IMR-90 (cell line): ENCODE measurements around the gene CBX6. TPM values are rescaled to one million over a fixed set of nuclear protein-coding genes. Genes with fewer than 3 reads are reported as not detected.
A peak's percentile ranks its signal among the peaks of the same experiment; 100 is the strongest.

ENCODE experiments used
- ATAC-seq: fragments of 200-7000 bp; cut with Tn5 transposase; 2 replicates; pipeline ENCODE4 v1.9.1; 2020; ENCODE audit warnings: low read depth, mild to moderate bottlenecking, moderate library complexity
- BruUV-seq: library from RNA; stranded (reverse); fragments of 400-500 nt; replicated peaks from 2 replicates; lab custom pipeline; 2021; lab: Mats Ljungman, UMichigan
- CTCF ChIA-PET: fragments of 300-600 bp; formaldehyde crosslinking; extraction: SDS; loops from one replicate; lab custom pipeline; 2021; ENCODE audit warnings: antibody characterized with exemption; lab: Yijun Ruan, JAX
- POLR2A ChIA-PET: fragments of 300-600 bp; sonication (Branson Sonifier 250); formaldehyde crosslinking; loops from one replicate; lab custom pipeline; 2022; ENCODE audit warnings: antibody characterized with exemption; ENCODE audit not compliant: unreplicated experiment; lab: Charles Lee
- DNase-seq: peaks from one replicate; pipeline ENCODE4 v3.0.0; 2013
- H2AFZ ChIP-seq: replicated peaks from 2 replicates; pipeline ENCODE3; 2013; ENCODE audit warnings: low read length, mild to moderate bottlenecking; ENCODE audit not compliant: poor library complexity
- H2AK5ac ChIP-seq: 2 replicates; pipeline ENCODE4 v1.6.1; 2013; ENCODE audit warnings: low read depth, low read length, inconsistent platforms
- H2AK9ac ChIP-seq: replicated peaks from 2 replicates; pipeline ENCODE3; 2013; ENCODE audit warnings: mild to moderate bottlenecking, low read depth, low read length, moderate library complexity; ENCODE audit not compliant: poor library complexity
- H2BK120ac ChIP-seq: 2 replicates; pipeline ENCODE4 v1.6.1; 2013; ENCODE audit warnings: low read depth, low read length, inconsistent platforms
- H2BK15ac ChIP-seq: 3 replicates; pipeline ENCODE4 v1.6.1; 2013; ENCODE audit warnings: low read depth, low read length, inconsistent platforms
- H2BK20ac ChIP-seq: 2 replicates; pipeline ENCODE4 v1.6.1; 2013; ENCODE audit warnings: low read depth, mild to moderate bottlenecking, inconsistent platforms, low read length, moderate library complexity
- H2BK5ac ChIP-seq: 2 replicates; pipeline ENCODE4 v1.6.1; 2013; ENCODE audit warnings: mild to moderate bottlenecking, low read depth, low read length, inconsistent platforms; ENCODE audit not compliant: poor library complexity, severe bottlenecking
- H3K14ac ChIP-seq: replicated peaks from 2 replicates; pipeline ENCODE4 v1.6.1; 2013; ENCODE audit warnings: low read depth, low read length, inconsistent platforms
- H3K18ac ChIP-seq: 2 replicates; pipeline ENCODE4 v1.6.1; 2013; ENCODE audit warnings: low read depth, low read length, control low read depth
- H3K23ac ChIP-seq: 2 replicates; pipeline ENCODE4 v1.6.1; 2013; ENCODE audit warnings: low read depth, low read length, inconsistent platforms
- H3K27ac ChIP-seq: 2 replicates; pipeline ENCODE4 v1.5.1; 2013; ENCODE audit warnings: mild to moderate bottlenecking, control low read depth, low read length; ENCODE audit not compliant: insufficient read depth
- H3K27me3 ChIP-seq: 2 replicates; pipeline ENCODE4 v1.6.1; 2013; ENCODE audit warnings: low read length; ENCODE audit not compliant: control insufficient read depth, insufficient read depth
- H3K36me3 ChIP-seq: 2 replicates; pipeline ENCODE4 v1.6.1; 2013; ENCODE audit warnings: low read length, mixed read lengths; ENCODE audit not compliant: control insufficient read depth, insufficient read depth
- H3K4ac ChIP-seq: 2 replicates; pipeline ENCODE4 v1.6.1; 2013; ENCODE audit warnings: low read depth, low read length, inconsistent platforms
- H3K4me1 ChIP-seq: 2 replicates; pipeline ENCODE4 v1.6.1; 2013; ENCODE audit warnings: low read length, mixed read lengths; ENCODE audit not compliant: control insufficient read depth, insufficient read depth
- H3K4me2 ChIP-seq: 2 replicates; pipeline ENCODE4 v1.6.1; 2013; ENCODE audit warnings: low read depth, mild to moderate bottlenecking, control low read depth, low read length, moderate library complexity
- H3K4me3 ChIP-seq: 2 replicates; pipeline ENCODE4 v1.5.1; 2013; ENCODE audit warnings: low read depth, mild to moderate bottlenecking, control low read depth, low read length, moderate library complexity; ENCODE audit not compliant: insufficient read depth
- H3K56ac ChIP-seq: 2 replicates; pipeline ENCODE4 v1.6.1; 2013; ENCODE audit warnings: low read length, inconsistent platforms; ENCODE audit not compliant: insufficient read depth; ENCODE audit errors: extremely low read depth
- H3K79me1 ChIP-seq, 2 experiments: 2 replicates each; pipeline ENCODE4 v1.6.1; 2013; ENCODE audit warnings: low read length in 2 of 2, inconsistent platforms in 1 of 2, low read depth in 1 of 2
- H3K9ac ChIP-seq: 2 replicates; pipeline ENCODE4 v1.6.1; 2013; ENCODE audit warnings: low read depth, low read length, control low read depth
- H3K9me1 ChIP-seq: 2 replicates; pipeline ENCODE4 v1.6.1; 2013; ENCODE audit warnings: low read length, inconsistent platforms; ENCODE audit not compliant: insufficient read depth
- H3K9me3 ChIP-seq: 2 replicates; pipeline ENCODE4 v1.6.1; 2013; ENCODE audit warnings: low read length; ENCODE audit not compliant: control insufficient read depth, insufficient read depth
- H4K20me1 ChIP-seq: 2 replicates; pipeline ENCODE4 v1.6.1; 2013; ENCODE audit warnings: low read length, inconsistent platforms; ENCODE audit not compliant: insufficient read depth
- H4K5ac ChIP-seq: 2 replicates; pipeline ENCODE4 v1.6.1; 2013; ENCODE audit warnings: mild to moderate bottlenecking, low read depth, low read length, control low read depth
- H4K8ac ChIP-seq, 2 experiments: 2 replicates each; pipeline ENCODE4 v1.6.1; 2013; ENCODE audit warnings: low read depth in 2 of 2, low read length in 2 of 2, control low read depth in 1 of 2, inconsistent platforms in 1 of 2
- H4K91ac ChIP-seq: 2 replicates; pipeline ENCODE4 v1.6.1; 2013; ENCODE audit warnings: low read depth, low read length, inconsistent platforms; ENCODE audit not compliant: insufficient read depth
- BHLHE40 ChIP-seq: fragments of 150-350 bp; IDR thresholded peaks from 2 replicates; pipeline ENCODE4 v1.6.1; 2016; ENCODE audit warnings: mild to moderate bottlenecking, low read depth, low read length
- CEBPB ChIP-seq: IDR thresholded peaks from 2 replicates; pipeline ENCODE4 v1.6.1; 2012; ENCODE audit warnings: low read depth, low read length, improper control_type of control experiment
- CHD1 ChIP-seq: IDR thresholded peaks from 2 replicates; pipeline ENCODE4 v1.6.1; 2012; ENCODE audit warnings: low read depth, low read length, improper control_type of control experiment
- CTCF ChIP-seq: conservative IDR thresholded peaks from 2 replicates; pipeline ENCODE4 v1.5.1; 2012; ENCODE audit warnings: mild to moderate bottlenecking, low read depth, low read length, improper control_type of control experiment
- FOS ChIP-seq: fragments of 150-350 bp; IDR thresholded peaks from 2 replicates; pipeline ENCODE4 v1.6.1; 2016; ENCODE audit warnings: low read depth, low read length
- MAFK ChIP-seq: IDR thresholded peaks from 2 replicates; pipeline ENCODE4 v1.6.1; 2012; ENCODE audit warnings: low read depth, low read length, improper control_type of control experiment
- MAZ ChIP-seq: IDR thresholded peaks from 2 replicates; pipeline ENCODE4 v1.6.1; 2012; ENCODE audit warnings: low read depth, mild to moderate bottlenecking, low read length, improper control_type of control experiment, moderate library complexity, borderline replicate concordance
- MXI1 ChIP-seq: IDR thresholded peaks from 2 replicates; pipeline ENCODE4 v1.6.1; 2012; ENCODE audit warnings: low read depth, mild to moderate bottlenecking, low read length, moderate library complexity, borderline replicate concordance
- NFE2L2 ChIP-seq: fragments of 150-350 bp; IDR thresholded peaks from 2 replicates; pipeline ENCODE4 v1.6.1; 2016; ENCODE audit warnings: low read depth, mild to moderate bottlenecking, low read length
- POLR2A ChIP-seq: IDR thresholded peaks from 2 replicates; pipeline ENCODE4 v1.6.1; 2012; ENCODE audit warnings: mild to moderate bottlenecking, low read depth, low read length
- RAD21 ChIP-seq: IDR thresholded peaks from 2 replicates; pipeline ENCODE4 v1.6.1; 2012; ENCODE audit warnings: low read length, improper control_type of control experiment
- RCOR1 ChIP-seq: IDR thresholded peaks from 2 replicates; pipeline ENCODE4 v1.6.1; 2012; ENCODE audit warnings: mild to moderate bottlenecking, low read length, improper control_type of control experiment; ENCODE audit not compliant: insufficient replicate concordance
- RFX5 ChIP-seq: IDR thresholded peaks from 2 replicates; pipeline ENCODE4 v1.8.0; 2012; ENCODE audit warnings: low read depth, mild to moderate bottlenecking, low read length, moderate library complexity
- SMC3 ChIP-seq: fragments of 150-350 bp; IDR thresholded peaks from 2 replicates; pipeline ENCODE4 v1.6.1; 2016; ENCODE audit warnings: low read depth, mild to moderate bottlenecking, antibody characterized with exemption, low read length, moderate library complexity
- USF2 ChIP-seq: fragments of 150-350 bp; IDR thresholded peaks from 2 replicates; pipeline ENCODE4 v1.6.1; 2017; ENCODE audit warnings: mild to moderate bottlenecking, antibody characterized with exemption, low read length, low read depth
- WGBS, 2 experiments: methylation state at CpG; one replicate each; pipeline versions ENCODE4 v1.1.5 to v1.1.7; 2013; ENCODE audit warnings: missing lambda C conversion rate in 2 of 2; ENCODE audit not compliant: insufficient read length in 1 of 2; ENCODE audit errors: extremely low coverage in 2 of 2; 5-methylcytosine and 5-hydroxymethylcytosine counted together
- dilution Hi-C: fragments of 300-500 bp; cut with HindIII; formaldehyde crosslinking; loops from one replicate; pipeline ENCODE4 v1.14.3; 2018; ENCODE audit warnings: low sequenced_read_pairs; ENCODE audit not compliant: unreplicated experiment
- in situ Hi-C: fragments of 300-500 bp; cut with MboI; formaldehyde crosslinking; loops from 3 replicates; pipeline ENCODE4 v1.14.3; 2019; ENCODE audit warnings: low sequenced_read_pairs, inconsistent platforms, mixed read lengths
- intact Hi-C: fragments of 100-400 bp; cut with micrococcal nuclease; formaldehyde crosslinking; loops from 2 replicates; pipeline ENCODE4 v1.10.0; 2022
- polyA plus RNA-seq, 3 experiments: library from polyadenylated mRNA; depleted of rRNA; stranded (reverse); fragments of >200 nt; gene quantifications; 2 replicates each; pipeline ENCODE4 v1.2.3, GENCODE V29; 2012; ENCODE audit warnings: low replicate concordance in 1 of 3
- total RNA-seq: library from RNA; depleted of rRNA; stranded (reverse); fragments of >200 nt; gene quantifications from 2 replicates; pipeline ENCODE4 v1.2.3, GENCODE V29; 2012
- TF ChIP-seq, protein P1 (sequence below): fragments of 150-350 bp; IDR thresholded peaks from 2 replicates; pipeline ENCODE4 v1.6.1; 2016; ENCODE audit warnings: low read depth, mild to moderate bottlenecking, low read length, moderate library complexity, borderline replicate concordance

Gene CBX6
- total and polyA plus RNA-seq, 2 of the 4 experiments (the other 2 are of a cell fraction), result 15.2 to 19.0 TPM

GRCh38 chr22:38824585-38824984 lies 47.4 kb downstream of the CBX6 start:
- in situ Hi-C loops, result no loop called here
- Histone ChIP-seq H3K79me1 (no peaks in the 10 kb centered on the region), H2BK120ac (no peak overlapping the region), H2AFZ (no peak overlapping the region), H2BK5ac (no peak overlapping the region), H3K27ac (no peak overlapping the region), H3K9ac (no peak overlapping the region), H2AK5ac (no peak overlapping the region), H3K4ac (no peak overlapping the region), H3K36me3 (no peaks in the 10 kb centered on the region), H3K14ac (no peak overlapping the region), H3K9me1 (no peaks in the 10 kb centered on the region), H2BK20ac (no peak overlapping the region), H3K4me3 (no peak overlapping the region), H4K20me1 (no peaks in the 10 kb centered on the region; the same call in 1 of the 2 replicates), H3K56ac (no peak overlapping the region), H2AK9ac (peak overlapping the region; percentile 29), H3K18ac (no peak overlapping the region), H4K8ac (no peak overlapping the region), H3K9me3 (no peaks in the 10 kb centered on the region), H4K91ac (no peak overlapping the region), H4K5ac (no peak overlapping the region), H3K4me2 (no peak overlapping the region), H3K23ac (no peak overlapping the region), H3K27me3 (peaks cover 10% of the 10 kb centered on the region), H3K4me1 (no peaks in the 10 kb centered on the region), H2BK15ac (no peak overlapping the region)
- DNase-seq (peak; percentile 75), ATAC-seq (peak; percentile 100)
- WGBS, 2 experiments, result no CpG with 5 or more reads among the region's 4 CpGs
- POLR2A ChIA-PET, result no interaction called here
- dilution Hi-C loops, result no loop called here
- intact Hi-C loops, result no loop called here
- TF ChIP-seq CHD1 (no peak), BHLHE40 (no peak), RCOR1 (peak; percentile 29), SMC3 (peak; percentile 44; the same call in 1 of the 2 replicates), USF2 (no peak), NFE2L2 (no peak), MAFK (no peak), CEBPB (no peak), POLR2A (no peak), MXI1 (no peak), FOS (no peak), CTCF (peak; percentile 47), RAD21 (peak; percentile 30), MAZ (no peak), RFX5 (no peak)
- TF ChIP-seq, protein P1, sequence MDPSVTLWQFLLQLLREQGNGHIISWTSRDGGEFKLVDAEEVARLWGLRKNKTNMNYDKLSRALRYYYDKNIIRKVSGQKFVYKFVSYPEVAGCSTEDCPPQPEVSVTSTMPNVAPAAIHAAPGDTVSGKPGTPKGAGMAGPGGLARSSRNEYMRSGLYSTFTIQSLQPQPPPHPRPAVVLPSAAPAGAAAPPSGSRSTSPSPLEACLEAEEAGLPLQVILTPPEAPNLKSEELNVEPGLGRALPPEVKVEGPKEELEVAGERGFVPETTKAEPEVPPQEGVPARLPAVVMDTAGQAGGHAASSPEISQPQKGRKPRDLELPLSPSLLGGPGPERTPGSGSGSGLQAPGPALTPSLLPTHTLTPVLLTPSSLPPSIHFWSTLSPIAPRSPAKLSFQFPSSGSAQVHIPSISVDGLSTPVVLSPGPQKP, result no peak
- BruUV-seq, result no TSS peak
- CTCF ChIA-PET, result interaction anchor here (0.7 kb wide), 1 partner anchor 508 kb away, joined by 3 read pairs; no protein-coding TSS in a partner anchor
